Colonic mucosa (tissue), 4 donors: ENCODE results near the gene GHRHR. TPM values are rescaled to one million over a fixed set of nuclear protein-coding genes. Genes with fewer than 3 reads are reported as not detected.

ENCODE experiments used
- DNase-seq: peaks from one replicate; pipeline ENCODE4 v3.0.0-alpha.2; 2020
- H3K27ac ChIP-seq: fragments of 200-600 bp; one replicate; pipeline ENCODE4 v1.8.0; 2021
- H3K27me3 ChIP-seq: fragments of 200-600 bp; one replicate; pipeline ENCODE4 v1.8.0; 2021
- H3K36me3 ChIP-seq: fragments of 200-600 bp; one replicate; pipeline ENCODE4 v1.8.0; 2021
- H3K4me1 ChIP-seq: fragments of 200-600 bp; one replicate; pipeline ENCODE4 v1.8.0; 2021; ENCODE audit warnings: mild to moderate bottlenecking
- H3K4me3 ChIP-seq: fragments of 200-600 bp; one replicate; pipeline ENCODE4 v1.8.0; 2021
- H3K9ac ChIP-seq, 2 donors: one replicate each; pipeline ENCODE4 v1.7.0; 2013; ENCODE audit warnings: control low read depth in 2 of 2, low read depth in 2 of 2, low read length in 2 of 2
- H3K9me3 ChIP-seq: fragments of 200-600 bp; one replicate; pipeline ENCODE4 v1.8.0; 2021
- intact Hi-C: fragments of 100-400 bp; cut with DNase I; formaldehyde crosslinking; loops from one replicate; pipeline ENCODE4 v1.14.1; 2022
- total RNA-seq, 2 donors: library from RNA; stranded (reverse); fragmentation: NEBNext Ultra II Directional in 1 of 2; extraction: Animal tissue kit (Norgen Biotek cat#: 25700) in 1 of 2; gene quantifications; one replicate each; pipeline ENCODE4 v1.2.1, GENCODE V29; 2021
- TF ChIP-seq, protein P1 (sequence below): fragments of 200-600 bp; IDR thresholded peaks from one replicate; pipeline ENCODE4 v1.8.0; 2022; ENCODE audit warnings: antibody characterized with exemption, mild to moderate bottlenecking
- donor health status: healthy.
- donor health status: DM: no; HTN: no; CAD: no.
- donor health status: DM: no; HTN: no; CAD: no.

The GHRHR gene
- total RNA-seq, 2 donors from 2014 or later = not detected

DNA sequence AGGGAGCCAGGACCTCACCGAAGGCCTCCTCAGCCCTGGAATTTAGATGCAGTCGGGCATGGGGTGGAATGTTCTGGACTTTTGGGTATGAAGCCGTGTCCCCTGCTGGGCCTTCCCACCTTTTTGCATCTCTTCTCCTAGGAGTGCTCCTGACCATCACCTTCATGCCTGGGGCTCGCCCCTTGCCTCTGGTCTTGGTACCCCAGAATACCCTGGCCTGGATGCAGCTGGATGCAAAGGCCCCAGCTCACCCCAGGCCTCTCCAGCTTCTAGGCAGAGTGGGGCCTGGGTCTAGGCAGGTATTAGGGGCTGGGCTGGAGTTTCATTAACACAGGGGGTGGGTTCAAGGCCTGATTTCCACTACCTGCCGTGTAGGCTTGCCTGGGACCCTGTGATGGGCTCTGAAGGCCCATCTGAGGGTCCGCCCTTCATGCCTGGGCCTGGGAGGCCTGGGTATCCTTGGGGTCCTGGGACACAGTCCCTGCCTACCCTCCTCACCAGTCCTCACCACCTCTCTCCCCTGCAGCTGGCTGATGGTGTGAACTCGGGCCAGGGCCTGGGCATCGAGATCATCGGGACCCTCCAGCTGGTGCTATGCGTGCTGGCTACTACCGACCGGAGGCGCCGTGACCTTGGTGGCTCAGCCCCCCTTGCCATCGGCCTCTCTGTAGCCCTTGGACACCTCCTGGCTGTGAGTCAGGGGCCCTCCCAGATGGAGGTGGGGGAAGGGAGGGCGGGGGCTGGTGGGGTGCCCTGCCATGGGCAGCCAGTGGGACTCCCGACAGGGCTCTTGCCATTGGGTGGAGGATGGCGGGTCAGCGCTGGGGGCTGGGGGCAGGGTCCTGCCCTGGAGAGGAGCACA lies 42.0 kb upstream of the GHRHR start:
- no peaks in the 10 kb centered on the region for H3K36me3 ChIP-seq
- intact Hi-C loops = no loop called here
- DNase-seq = peak; percentile 15
- no peak overlapping the region for H3K9ac ChIP-seq
- H3K9me3 ChIP-seq = no peaks in the 10 kb centered on the region
- H3K27ac ChIP-seq = no peak overlapping the region
- H3K4me1 ChIP-seq = no peaks in the 10 kb centered on the region
- no peak overlapping the region for H3K4me3 ChIP-seq
- no peaks in the 10 kb centered on the region for H3K27me3 ChIP-seq
- TF ChIP-seq, protein P1, sequence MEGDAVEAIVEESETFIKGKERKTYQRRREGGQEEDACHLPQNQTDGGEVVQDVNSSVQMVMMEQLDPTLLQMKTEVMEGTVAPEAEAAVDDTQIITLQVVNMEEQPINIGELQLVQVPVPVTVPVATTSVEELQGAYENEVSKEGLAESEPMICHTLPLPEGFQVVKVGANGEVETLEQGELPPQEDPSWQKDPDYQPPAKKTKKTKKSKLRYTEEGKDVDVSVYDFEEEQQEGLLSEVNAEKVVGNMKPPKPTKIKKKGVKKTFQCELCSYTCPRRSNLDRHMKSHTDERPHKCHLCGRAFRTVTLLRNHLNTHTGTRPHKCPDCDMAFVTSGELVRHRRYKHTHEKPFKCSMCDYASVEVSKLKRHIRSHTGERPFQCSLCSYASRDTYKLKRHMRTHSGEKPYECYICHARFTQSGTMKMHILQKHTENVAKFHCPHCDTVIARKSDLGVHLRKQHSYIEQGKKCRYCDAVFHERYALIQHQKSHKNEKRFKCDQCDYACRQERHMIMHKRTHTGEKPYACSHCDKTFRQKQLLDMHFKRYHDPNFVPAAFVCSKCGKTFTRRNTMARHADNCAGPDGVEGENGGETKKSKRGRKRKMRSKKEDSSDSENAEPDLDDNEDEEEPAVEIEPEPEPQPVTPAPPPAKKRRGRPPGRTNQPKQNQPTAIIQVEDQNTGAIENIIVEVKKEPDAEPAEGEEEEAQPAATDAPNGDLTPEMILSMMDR = no peak

DNA sequence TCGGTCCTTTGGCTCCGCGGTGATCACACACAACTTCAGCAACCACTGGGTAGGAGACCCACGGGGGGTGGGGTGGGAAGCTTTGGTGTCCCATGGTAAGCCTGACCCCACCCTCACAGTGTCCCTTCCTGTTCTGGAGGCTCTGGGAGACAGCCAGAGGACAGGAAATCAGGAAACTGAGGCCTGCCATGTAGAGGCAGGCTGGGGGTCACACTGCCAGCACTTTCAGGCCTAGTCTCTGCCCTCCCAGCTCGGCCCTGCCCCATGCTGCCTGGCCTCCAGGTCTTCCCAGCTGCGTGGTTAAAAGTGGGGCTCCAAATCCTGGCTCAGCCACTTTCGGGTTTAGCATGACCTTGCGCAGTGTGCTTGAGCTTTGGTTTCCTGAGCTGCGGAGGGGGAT lies 41.2 kb upstream of the GHRHR start:
- H3K36me3 ChIP-seq = no peaks in the 10 kb centered on the region
- peak; percentile 17 for DNase-seq
- TF ChIP-seq, protein P1 = no peak
- no peak overlapping the region for H3K4me3 ChIP-seq
- H3K9ac ChIP-seq = no peak overlapping the region
- H3K27ac ChIP-seq = no peak overlapping the region
- H3K4me1 ChIP-seq = no peaks in the 10 kb centered on the region
- intact Hi-C loops = no loop called here
- no peaks in the 10 kb centered on the region for H3K9me3 ChIP-seq
- H3K27me3 ChIP-seq = no peaks in the 10 kb centered on the region

DNA sequence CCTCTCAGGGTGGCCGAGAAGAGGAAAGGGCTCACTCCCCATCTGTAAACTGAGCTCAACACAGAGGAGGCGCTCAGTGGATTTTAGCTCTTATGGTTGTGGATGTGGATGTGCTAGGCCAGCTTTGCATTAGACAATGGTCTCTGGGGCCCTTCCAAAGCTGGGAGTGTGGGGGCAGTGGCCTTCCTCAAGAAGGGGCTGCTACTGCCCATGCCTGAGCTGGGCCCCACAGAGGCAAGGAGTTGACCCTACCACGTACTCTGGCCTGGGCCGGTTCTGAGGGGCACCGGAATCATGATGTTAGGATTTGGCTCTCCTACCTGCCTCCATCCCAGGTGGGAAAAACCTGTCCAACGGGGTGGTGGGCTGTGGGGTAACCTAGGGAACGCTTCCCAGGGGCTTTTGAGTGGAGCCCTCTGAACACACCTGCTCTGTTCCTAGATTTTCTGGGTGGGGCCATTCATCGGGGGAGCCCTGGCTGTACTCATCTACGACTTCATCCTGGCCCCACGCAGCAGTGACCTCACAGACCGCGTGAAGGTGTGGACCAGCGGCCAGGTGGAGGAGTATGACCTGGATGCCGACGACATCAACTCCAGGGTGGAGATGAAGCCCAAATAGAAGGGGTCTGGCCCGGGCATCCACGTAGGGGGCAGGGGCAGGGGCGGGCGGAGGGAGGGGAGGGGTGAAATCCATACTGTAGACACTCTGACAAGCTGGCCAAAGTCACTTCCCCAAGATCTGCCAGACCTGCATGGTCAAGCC lies 40.6 kb upstream of the GHRHR start:
- intact Hi-C loops = no loop called here
- Histone ChIP-seq H3K9me3 (no peaks in the 10 kb centered on the region), H3K9ac (no peak overlapping the region), H3K4me3 (no peak overlapping the region), H3K4me1 (no peaks in the 10 kb centered on the region), H3K36me3 (no peaks in the 10 kb centered on the region), H3K27ac (no peak overlapping the region), H3K27me3 (no peaks in the 10 kb centered on the region)
- TF ChIP-seq, protein P1 = no peak
- DNase-seq = peak; percentile 16

DNA sequence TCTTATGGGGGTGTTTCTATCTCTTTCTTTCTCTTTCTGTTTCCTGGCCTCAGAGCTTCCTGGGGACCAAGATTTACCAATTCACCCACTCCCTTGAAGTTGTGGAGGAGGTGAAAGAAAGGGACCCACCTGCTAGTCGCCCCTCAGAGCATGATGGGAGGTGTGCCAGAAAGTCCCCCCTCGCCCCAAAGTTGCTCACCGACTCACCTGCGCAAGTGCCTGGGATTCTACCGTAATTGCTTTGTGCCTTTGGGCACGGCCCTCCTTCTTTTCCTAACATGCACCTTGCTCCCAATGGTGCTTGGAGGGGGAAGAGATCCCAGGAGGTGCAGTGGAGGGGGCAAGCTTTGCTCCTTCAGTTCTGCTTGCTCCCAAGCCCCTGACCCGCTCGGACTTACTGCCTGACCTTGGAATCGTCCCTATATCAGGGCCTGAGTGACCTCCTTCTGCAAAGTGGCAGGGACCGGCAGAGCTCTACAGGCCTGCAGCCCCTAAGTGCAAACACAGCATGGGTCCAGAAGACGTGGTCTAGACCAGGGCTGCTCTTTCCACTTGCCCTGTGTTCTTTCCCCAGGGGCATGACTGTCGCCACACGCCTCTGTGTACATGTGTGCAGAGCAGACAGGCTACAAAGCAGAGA lies 39.9 kb upstream of the GHRHR start:
- H3K27ac ChIP-seq = no peak overlapping the region
- DNase-seq = no peak
- TF ChIP-seq, protein P1 = no peak

DNA sequence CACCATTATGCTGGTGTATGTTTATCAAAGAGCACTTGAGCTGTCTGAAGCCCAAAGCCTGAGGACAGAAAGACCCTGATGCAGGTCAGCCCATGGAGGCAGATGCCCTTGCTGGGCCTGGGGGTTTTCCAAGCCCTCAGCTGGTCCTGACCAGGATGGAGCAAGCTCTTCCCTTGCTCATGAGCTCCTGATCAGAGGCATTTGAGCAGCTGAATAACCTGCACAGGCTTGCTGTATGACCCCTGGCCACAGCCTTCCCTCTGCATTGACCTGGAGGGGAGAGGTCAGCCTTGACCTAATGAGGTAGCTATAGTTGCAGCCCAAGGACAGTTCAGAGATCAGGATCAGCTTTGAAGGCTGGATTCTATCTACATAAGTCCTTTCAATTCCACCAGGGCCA lies 39.1 kb upstream of the GHRHR start:
- no peaks in the 10 kb centered on the region for H3K9me3 ChIP-seq
- no peaks in the 10 kb centered on the region for H3K36me3 ChIP-seq
- TF ChIP-seq, protein P1 = no peak
- no peak overlapping the region for H3K4me3 ChIP-seq
- no peaks in the 10 kb centered on the region for H3K27me3 ChIP-seq
- H3K4me1 ChIP-seq = no peaks in the 10 kb centered on the region
- no peak for DNase-seq
- no peak overlapping the region for H3K9ac ChIP-seq
- H3K27ac ChIP-seq = no peak overlapping the region
- intact Hi-C loops = no loop called here

More for the DNA sequence above, 39.9 kb upstream of the GHRHR start:
- intact Hi-C loops = no loop called here
- Histone ChIP-seq H3K36me3 (no peaks in the 10 kb centered on the region), H3K4me3 (no peak overlapping the region), H3K9ac (no peak overlapping the region), H3K9me3 (no peaks in the 10 kb centered on the region), H3K4me1 (no peaks in the 10 kb centered on the region), H3K27me3 (no peaks in the 10 kb centered on the region)
